COR-L47 (cell line): ENCODE data around the gene GLS.

Experiments
- DNase-seq: peaks from one replicate; lab custom pipeline; 2025; lab: John Stamatoyannopoulos, UW

The GLS gene

DNA sequence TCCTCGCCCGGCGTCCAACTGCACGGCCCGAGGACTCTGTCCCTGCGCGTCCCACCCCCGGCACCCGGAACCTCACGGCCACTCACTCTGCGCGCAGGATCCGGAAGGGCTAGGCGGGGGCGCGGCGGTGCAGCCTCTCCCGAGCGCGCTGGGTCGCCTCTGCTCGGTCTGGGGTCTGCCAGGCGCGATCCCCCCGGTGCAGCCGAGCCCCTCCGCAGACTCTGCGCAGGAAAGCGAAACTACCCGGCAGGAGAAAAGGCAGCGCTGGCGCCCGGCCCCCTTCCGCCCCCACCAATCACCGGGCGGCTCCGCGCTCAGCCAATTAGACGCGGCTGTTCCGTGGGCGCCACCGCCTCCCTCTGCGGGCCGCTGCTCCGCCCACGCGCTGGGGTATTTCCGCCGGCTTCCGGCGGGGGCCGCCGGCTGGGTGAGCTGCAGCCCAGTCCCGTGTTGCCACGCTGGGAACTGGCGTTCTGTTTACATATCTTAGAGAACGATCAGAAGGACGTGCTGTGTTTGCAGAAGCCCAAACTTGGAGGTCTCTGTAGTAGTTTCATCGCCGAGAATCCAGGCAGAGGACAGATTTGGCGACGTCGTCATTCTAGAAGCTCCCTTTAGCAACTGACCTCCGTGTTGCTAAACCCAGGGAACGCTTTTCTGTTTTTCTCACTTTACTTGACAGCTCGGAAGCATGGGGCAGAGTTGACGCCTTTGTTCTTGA, 133.5 kb downstream of the GLS start, which contains the start of gene STAT1:
Gene STAT1, minus strand, starts transcription at position 240 of the 721 bp plus-strand sequence. CDS start 4,168 bp downstream, outside the sequence.
- DNase-seq, result peak; percentile 91

- DNase-seq, result no peak
These were observed 134.0 kb downstream of the GLS start for GRCh38 chr2:191014653-191015020.
